GM12878 (cell line): Measurements from ENCODE around the gene DGLUCY. TPM values are rescaled to one million over a fixed set of nuclear protein-coding genes. Genes with fewer than 3 reads are reported as not detected.

Experiments
- ATAC-seq: fragments of 200-7000 bp; cut with Tn5 transposase; 3 replicates; pipeline ENCODE4 v1.9.1; 2020; ENCODE audit warnings: mild to moderate bottlenecking, moderate library complexity
- BruUV-seq: library from RNA; stranded (reverse); fragments of 400-500 nt; replicated peaks from 2 replicates; lab custom pipeline; 2021; lab: Mats Ljungman, UMichigan
- CTCF ChIA-PET: fragments of 300-600 bp; sonication (Branson Sonifier 250); formaldehyde crosslinking; extraction: SDS; loops from one replicate; lab custom pipeline; 2021; ENCODE audit warnings: inconsistent platforms; lab: Yijun Ruan, JAX
- POLR2A ChIA-PET: fragments of 350-600 bp; formaldehyde crosslinking; extraction: SDS; loops from one replicate; lab custom pipeline; 2021; ENCODE audit warnings: inconsistent platforms; lab: Charles Lee
- RAD21 ChIA-PET: fragments of 300-600 bp; sonication (Branson Sonifier 250); formaldehyde crosslinking; loops from one replicate; lab custom pipeline; 2023; ENCODE audit warnings: antibody characterized with exemption; ENCODE audit not compliant: unreplicated experiment; lab: Charles Lee
- SMC1A ChIA-PET: fragments of 300-600 bp; sonication (Branson Sonifier 250); formaldehyde crosslinking; loops from one replicate; lab custom pipeline; 2023; ENCODE audit not compliant: unreplicated experiment, uncharacterized antibody; lab: Charles Lee
- DNase-seq: peaks from one replicate; pipeline ENCODE4 v3.0.0-alpha.2; 2011; ENCODE audit warnings: low read depth, low spot score
- FAIRE-seq: peaks from 3 replicates; lab custom pipeline; 2011; peaks lifted over from hg19 to GRCh38; lab: Jason Lieb, UNC
- H2AFZ ChIP-seq: 2 replicates; pipeline ENCODE4 v1.6.0; 2011; ENCODE audit warnings: low read depth, low read length, control low read depth; ENCODE audit not compliant: control insufficient read depth
- H3K27ac ChIP-seq: 2 replicates; pipeline ENCODE4 v1.5.1; 2011; ENCODE audit warnings: control low read depth; ENCODE audit not compliant: control insufficient read depth, insufficient read depth
- H3K27me3 ChIP-seq, 2 experiments: replicated peaks in 1 of 2; 2 replicates each; pipeline versions ENCODE4 v1.6.0 to v1.6.1; 2011; ENCODE audit warnings: low read length in 1 of 2; ENCODE audit not compliant: control insufficient read depth in 2 of 2, insufficient read depth in 2 of 2
- H3K36me3 ChIP-seq, 2 experiments: 2 replicates each; pipeline ENCODE4 v1.5.1; 2011; ENCODE audit warnings: low read length in 1 of 2; ENCODE audit not compliant: control insufficient read depth in 2 of 2, insufficient read depth in 2 of 2
- H3K4me1 ChIP-seq: 2 replicates; pipeline ENCODE4 v1.6.1; 2011; ENCODE audit warnings: mild to moderate bottlenecking, low read length, moderate library complexity, mixed read lengths; ENCODE audit not compliant: control insufficient read depth, insufficient read depth
- H3K4me2 ChIP-seq: 2 replicates; pipeline ENCODE4 v1.6.0; 2011; ENCODE audit warnings: control low read depth; ENCODE audit not compliant: control insufficient read depth, insufficient read depth
- H3K4me3 ChIP-seq: fragments of 200-600 bp; sonication (generic); 2 replicates; pipeline ENCODE4 v1.5.1; 2016
- H3K79me2 ChIP-seq: 2 replicates; pipeline ENCODE4 v1.6.0; 2011; ENCODE audit warnings: low read length; ENCODE audit not compliant: control insufficient read depth, insufficient read depth
- H3K9ac ChIP-seq: 2 replicates; pipeline ENCODE4 v1.8.0; 2011; ENCODE audit warnings: low read length, control low read depth, mixed read lengths; ENCODE audit not compliant: control insufficient read depth, insufficient read depth
- H3K9me3 ChIP-seq: replicated peaks from 3 replicates; pipeline ENCODE4 v1.5.1; 2011; ENCODE audit warnings: mild to moderate bottlenecking, low read length; ENCODE audit not compliant: control insufficient read depth, insufficient read depth
- H4K20me1 ChIP-seq: 2 replicates; pipeline ENCODE4 v1.6.0; 2011; ENCODE audit not compliant: control insufficient read depth, insufficient read depth
- BHLHE40 ChIP-seq, 2 experiments: fragments of 450-650 bp in 1 of 2; IDR thresholded peaks; 2 replicates each; pipeline ENCODE4 v1.6.1; 2011 to 2017; ENCODE audit warnings: low read depth in 2 of 2, borderline replicate concordance in 1 of 2, improper control_type of control experiment in 1 of 2, low read length in 1 of 2, mild to moderate bottlenecking in 1 of 2
- CBX5 ChIP-seq: sonication (generic); IDR thresholded peaks from 2 replicates; pipeline ENCODE4 v1.6.1; 2016; ENCODE audit warnings: low read depth, moderate library complexity, mild to moderate bottlenecking, inconsistent platforms
- CREB1 ChIP-seq: IDR thresholded peaks from 2 replicates; pipeline ENCODE4 v1.6.1; 2012; ENCODE audit warnings: low read depth, mild to moderate bottlenecking, inconsistent platforms
- KAT2A ChIP-seq: conservative IDR thresholded peaks from 2 replicates; pipeline ENCODE4 v1.6.1; 2011; ENCODE audit warnings: low read depth, low read length; ENCODE audit not compliant: control insufficient read depth
- RELA ChIP-seq: fragments of 450-650 bp; IDR thresholded peaks from 2 replicates; pipeline ENCODE4 v1.8.0; 2014; ENCODE audit warnings: borderline replicate concordance; ENCODE audit not compliant: partially characterized antibody
- SP1 ChIP-seq: IDR thresholded peaks from one replicate; pipeline ENCODE4 v1.6.1; 2011; ENCODE audit warnings: low read depth, low read length
- SREBF2 ChIP-seq: IDR thresholded peaks from 2 replicates; pipeline ENCODE4 v1.6.1; 2012; ENCODE audit warnings: mild to moderate bottlenecking, low read length
- SUPT20H ChIP-seq: IDR thresholded peaks from 2 replicates; pipeline ENCODE4 v1.6.1; 2011; ENCODE audit warnings: low read depth, mild to moderate bottlenecking, low read length, moderate library complexity, borderline replicate concordance; ENCODE audit not compliant: control insufficient read depth
- TAF1 ChIP-seq: IDR thresholded peaks from 2 replicates; pipeline ENCODE4 v1.6.1; 2011; ENCODE audit warnings: mild to moderate bottlenecking, low read depth, low read length, borderline replicate concordance
- WGBS: methylation state at CpG from one replicate; pipeline ENCODE4 v1.1.6; 2016; ENCODE audit warnings: low lambda C conversion rate; ENCODE audit not compliant: insufficient replicate concordance, insufficient coverage; ENCODE audit errors: missing lambda C conversion rate; 5-methylcytosine and 5-hydroxymethylcytosine counted together
- in situ Hi-C: fragments of 300-500 bp; cut with MboI; formaldehyde crosslinking; loops from 9 replicates; pipeline ENCODE4 v1.14.3; 2018; ENCODE audit warnings: mixed read lengths
- intact Hi-C: fragments of 100-400 bp; cut with micrococcal nuclease; formaldehyde crosslinking; loops from one replicate; pipeline ENCODE4 v1.14.2; 2022; ENCODE audit not compliant: unreplicated experiment
- polyA plus RNA-seq, 11 experiments: library from polyadenylated mRNA; depleted of rRNA in 4 of 11; unstranded in 6 of 11; stranded (reverse) in 5 of 11; fragments of >200 nt; fragmentation: Nextera tagmentation in 4 of 11; fragmentation: Illumina TruSeq in 1 of 11; extraction: Ambion mirVana in 4 of 11; extraction: Trizol in 1 of 11; gene quantifications; 1 replicate in 1 of 11; 2 replicates in 10 of 11; pipeline versions ENCODE4 v1.2.1 to v1.2.3, GENCODE V29; 2011 to 2016; ENCODE audit warnings: inconsistent platforms in 2 of 11, missing spikeins in 2 of 11, low read depth in 1 of 11
- total RNA-seq, 4 experiments: library from RNA; depleted of rRNA in 3 of 4; stranded (reverse); fragments of >200 nt in 3 of 4; fragmentation: Illumina TruSeq in 1 of 4; extraction: Trizol in 1 of 4; gene quantifications; 2 replicates each; pipeline versions ENCODE4 v1.2.1 to v1.2.3, GENCODE V29; 2013 to 2021
- TF ChIP-seq, protein P1 (sequence below): fragments of 450-650 bp; IDR thresholded peaks from 2 replicates; pipeline ENCODE4 v1.6.1; 2017; ENCODE audit warnings: mild to moderate bottlenecking
- TF ChIP-seq, protein P2 (sequence below): IDR thresholded peaks from 2 replicates; pipeline ENCODE4 v1.6.1; 2012; ENCODE audit warnings: low read depth, low read length, improper control_type of control experiment

Gene DGLUCY
- total and polyA plus RNA-seq, 10 of the 15 experiments (the other 5 are each of a cell fraction or from before 2014, with no cell fraction given): 15.0 to 70.3 (median 55.1) TPM

GRCh38 chr14:91237219-91237618, 123.3 kb downstream of the DGLUCY start (continued):
- TF ChIP-seq KAT2A: no peak
- no peak for TF ChIP-seq CBX5
- TF ChIP-seq, protein P1, sequence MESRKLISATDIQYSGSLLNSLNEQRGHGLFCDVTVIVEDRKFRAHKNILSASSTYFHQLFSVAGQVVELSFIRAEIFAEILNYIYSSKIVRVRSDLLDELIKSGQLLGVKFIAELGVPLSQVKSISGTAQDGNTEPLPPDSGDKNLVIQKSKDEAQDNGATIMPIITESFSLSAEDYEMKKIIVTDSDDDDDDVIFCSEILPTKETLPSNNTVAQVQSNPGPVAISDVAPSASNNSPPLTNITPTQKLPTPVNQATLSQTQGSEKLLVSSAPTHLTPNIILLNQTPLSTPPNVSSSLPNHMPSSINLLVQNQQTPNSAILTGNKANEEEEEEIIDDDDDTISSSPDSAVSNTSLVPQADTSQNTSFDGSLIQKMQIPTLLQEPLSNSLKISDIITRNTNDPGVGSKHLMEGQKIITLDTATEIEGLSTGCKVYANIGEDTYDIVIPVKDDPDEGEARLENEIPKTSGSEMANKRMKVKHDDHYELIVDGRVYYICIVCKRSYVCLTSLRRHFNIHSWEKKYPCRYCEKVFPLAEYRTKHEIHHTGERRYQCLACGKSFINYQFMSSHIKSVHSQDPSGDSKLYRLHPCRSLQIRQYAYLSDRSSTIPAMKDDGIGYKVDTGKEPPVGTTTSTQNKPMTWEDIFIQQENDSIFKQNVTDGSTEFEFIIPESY: no peak
- TF ChIP-seq SP1: no peak
- no peak for TF ChIP-seq RELA
- TF ChIP-seq SREBF2: no peak
- TF ChIP-seq TAF1: no peak
- TF ChIP-seq, all 136 proteins: peak for 0

DNA sequence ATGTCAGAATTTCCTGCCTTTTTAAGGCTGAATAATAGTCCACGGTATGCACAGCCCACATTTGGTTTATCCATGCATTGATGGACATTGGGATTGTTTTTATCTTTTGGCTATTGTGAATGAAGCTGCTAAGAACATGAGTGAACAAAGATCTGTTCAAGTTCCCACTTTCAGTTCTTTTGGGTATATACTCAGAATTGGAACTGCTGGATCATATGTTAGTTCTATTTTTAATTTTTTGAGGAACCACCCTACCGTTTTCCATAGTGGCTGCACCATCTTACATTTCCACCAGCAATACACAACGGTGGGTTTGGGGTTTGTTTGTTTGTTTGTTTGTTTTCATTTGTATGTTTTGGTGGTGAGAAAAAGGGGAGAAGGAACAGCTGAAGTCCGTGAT, 124.2 kb downstream of the DGLUCY start:
- DNase-seq (no peak), ATAC-seq (no peak), FAIRE-seq (no peak)
- Histone ChIP-seq H3K9me3 (no peaks in the 10 kb centered on the region; the same call in 2 of the 3 replicates), H3K27me3 (no peaks in the 10 kb centered on the region), H3K27ac (no peak overlapping the region), H4K20me1 (no peaks in the 10 kb centered on the region), H3K4me3 (no peak overlapping the region), H3K4me1 (peaks cover 21% of the 10 kb centered on the region), H3K36me3 (peaks cover 0 to 8% of the 10 kb centered on the region in 2 experiments; a peak in 2 of 4 replicates), H3K79me2 (peaks cover 15% of the 10 kb centered on the region), H3K9ac (no peak overlapping the region), H3K4me2 (no peak overlapping the region), H2AFZ (no peak overlapping the region)
- ChIA-PET CTCF (interaction anchor here (1.6 to 2.3 kb wide), 2 partner anchors 11 to 14 kb away, joined by 5 to 7 read pairs; no protein-coding TSS in a partner anchor), POLR2A (interaction anchor here (2.1 kb wide), 1 partner anchor 10 kb away, joined by 12 read pairs; no protein-coding TSS in a partner anchor), RAD21 (interaction anchor here (1.9 kb wide), 1 partner anchor 10 kb away, joined by 16 read pairs; no protein-coding TSS in a partner anchor), SMC1A (interaction anchor here (1.0 to 9.8 kb wide), 4 partner anchors 10 to 113 kb away, joined by 3 to 142 read pairs (median 16); no protein-coding TSS in a partner anchor)
- in situ Hi-C loops: no loop called here
- intact Hi-C loops: no loop called here
- TF ChIP-seq CREB1 (no peak), BHLHE40 (IDR thresholded peaks at IDR 0.05; ENCODE audit: borderline replicate concordance in 1 of 2, low read depth in 2 of 2, low read length in 1 of 2) (no peak), SUPT20H (no peak)
- TF ChIP-seq, protein P2, sequence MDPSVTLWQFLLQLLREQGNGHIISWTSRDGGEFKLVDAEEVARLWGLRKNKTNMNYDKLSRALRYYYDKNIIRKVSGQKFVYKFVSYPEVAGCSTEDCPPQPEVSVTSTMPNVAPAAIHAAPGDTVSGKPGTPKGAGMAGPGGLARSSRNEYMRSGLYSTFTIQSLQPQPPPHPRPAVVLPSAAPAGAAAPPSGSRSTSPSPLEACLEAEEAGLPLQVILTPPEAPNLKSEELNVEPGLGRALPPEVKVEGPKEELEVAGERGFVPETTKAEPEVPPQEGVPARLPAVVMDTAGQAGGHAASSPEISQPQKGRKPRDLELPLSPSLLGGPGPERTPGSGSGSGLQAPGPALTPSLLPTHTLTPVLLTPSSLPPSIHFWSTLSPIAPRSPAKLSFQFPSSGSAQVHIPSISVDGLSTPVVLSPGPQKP: no peak
- BruUV-seq: no TSS peak
- 69% methylated on average over 4 of the region's 4 CpGs for WGBS
